ENCODE measurements around the gene FMOD.

GRCh38 chr1:203306965-203307541 lies 43.9 kb downstream of the FMOD start:
- no peak for TF ChIP-seq CTCF (IDR thresholded peaks at IDR 0.05)
- TF ChIP-seq POLR2AphosphoS5 (IDR thresholded peaks at IDR 0.05), result no peak
- no peak for TF ChIP-seq POLR2A (IDR thresholded peaks at IDR 0.05)
- no peak for TF ChIP-seq EP300 (IDR thresholded peaks at IDR 0.05)
